AG04449 (cell line): ENCODE data around the gene ILF2.

Source experiments
- CTCF ChIA-PET: fragments of 350-600 bp; formaldehyde crosslinking; extraction: SDS; loops from one replicate; lab custom pipeline; 2021; ENCODE audit warnings: antibody characterized with exemption; lab: Yijun Ruan, JAX
- POLR2A ChIA-PET: fragments of 400-600, 350-600 bp; formaldehyde crosslinking; extraction: SDS; loops from one replicate; lab custom pipeline; 2020; ENCODE audit warnings: antibody characterized with exemption, inconsistent platforms; lab: Yijun Ruan, JAX
- DNase-seq: peaks from one replicate; pipeline ENCODE4 v3.0.0-alpha.2; 2010; ENCODE audit warnings: low read depth, low spot score
- H3K4me3 ChIP-seq: 2 replicates; pipeline ENCODE4 v1.5.1; 2011; ENCODE audit warnings: low read depth, mild to moderate bottlenecking, control low read depth, low read length
- CTCF ChIP-seq: IDR thresholded peaks from one replicate; pipeline ENCODE4 v1.5.1; 2011; ENCODE audit warnings: mild to moderate bottlenecking, moderate library complexity, low read length, control low read depth, inconsistent platforms; ENCODE audit not compliant: insufficient read depth; ENCODE audit errors: missing control alignments

The ILF2 gene

DNA sequence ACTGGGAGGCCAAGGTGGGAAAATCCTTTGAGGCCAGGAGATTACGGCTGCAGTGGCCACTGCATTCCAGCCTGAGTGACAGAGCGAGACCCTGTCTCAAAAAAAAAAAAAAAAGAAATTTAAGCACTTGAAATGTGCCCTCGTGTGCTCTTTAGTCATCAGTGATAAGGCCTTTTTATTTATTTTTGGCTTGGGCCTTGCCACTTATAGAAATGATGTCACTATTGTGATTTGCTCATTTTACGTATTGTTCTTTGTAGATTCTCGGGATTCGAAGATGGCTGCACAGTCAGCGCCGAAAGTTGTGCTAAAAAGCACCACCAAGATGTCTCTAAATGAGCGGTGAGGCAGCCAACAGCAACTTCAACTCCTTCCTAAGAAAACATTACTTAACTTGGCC lies 34.5 kb downstream of the ILF2 start:
- H3K4me3 ChIP-seq, result no peak overlapping the region
- CTCF ChIA-PET, result interaction anchor here (0.9 to 14.0 kb wide), 2 partner anchors 9 to 20 kb away, joined by 4 to 178 read pairs; partner anchors contain the start of genes S100A13, S100A14 and S100A16
- POLR2A ChIA-PET, result interaction anchor here (1.1 kb wide), 1 partner anchor 9 kb away, joined by 4 read pairs; no protein-coding TSS in a partner anchor
- no peak for TF ChIP-seq CTCF
- DNase-seq, result no peak

GRCh38 chr1:153635872-153636271 lies 34.9 kb downstream of the ILF2 start:
- POLR2A ChIA-PET, result interaction anchor here (1.1 kb wide), 1 partner anchor 8 kb away, joined by 4 read pairs; no protein-coding TSS in a partner anchor
- no peak overlapping the region for H3K4me3 ChIP-seq
- no peak for DNase-seq
- no peak for TF ChIP-seq CTCF
- CTCF ChIA-PET, result interaction anchor here (2.0 to 14.0 kb wide), 4 partner anchors 9 to 102 kb away, joined by 8 to 178 read pairs (median 23); partner anchors contain the start of genes S100A14 and S100A16

- peak; percentile 90 for DNase-seq
- ChIA-PET POLR2A (interaction anchor here (0.6 to 2.1 kb wide), 20 partner anchors 10 to 127 kb away, joined by 3 to 21 read pairs (median 4); partner anchors contain the start of genes S100A16, S100A5 and S100A6), CTCF (interaction anchor here (0.8 to 14.0 kb wide), 14 partner anchors 10 to 353 kb away, joined by 3 to 178 read pairs (median 4); partner anchors contain the start of genes RAB13, S100A14, S100A16 and S100A4)
- TF ChIP-seq CTCF, result no peak
- peak within 1 kb of the TSS; percentile 97 for H3K4me3 ChIP-seq
Observed at GRCh38 chr1:153633754-153634665, 36.8 kb downstream of the ILF2 start, which contains the start of gene CHTOP. Gene CHTOP (plus strand): TSS chr1:153634066. CDS start chr1:153636589, 2,523 bp downstream.

DNA sequence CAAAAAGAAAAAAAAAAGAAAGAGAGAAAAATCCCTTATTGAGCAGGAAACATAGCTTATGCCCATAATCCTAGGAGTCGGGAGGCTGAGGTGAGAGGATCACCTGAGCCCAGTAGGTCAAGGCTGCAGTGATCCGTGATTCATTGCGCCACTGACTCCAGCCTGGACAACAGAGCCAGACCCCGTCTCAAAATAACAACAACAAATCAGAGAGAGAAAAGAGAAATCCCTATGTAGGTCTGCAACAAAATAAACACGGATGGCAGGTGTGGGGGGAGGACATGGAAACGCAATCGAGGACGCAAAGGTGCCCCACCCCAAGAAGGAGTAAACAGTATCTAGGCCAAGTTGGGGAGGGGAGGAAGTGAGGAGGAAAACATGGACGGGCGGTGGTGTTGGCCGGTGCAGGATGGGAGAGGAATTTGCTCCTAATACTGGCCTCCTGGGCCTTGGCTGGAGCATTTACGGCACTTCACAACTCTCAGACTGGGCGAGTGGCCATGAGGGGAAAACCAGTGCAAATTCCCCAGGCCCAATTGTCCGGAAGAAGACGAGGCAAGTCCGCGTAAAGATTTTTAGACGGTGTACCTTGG lies 37.5 kb downstream of the ILF2 start:
- POLR2A ChIA-PET, result interaction anchor here (0.6 to 2.1 kb wide), 19 partner anchors 11 to 126 kb away, joined by 3 to 21 read pairs (median 4); partner anchors contain the start of genes S100A16, S100A5 and S100A6

More for the DNA sequence above, 37.5 kb downstream of the ILF2 start:
- H3K4me3 ChIP-seq, result peak overlapping the region; percentile 34
- CTCF ChIA-PET, result interaction anchor here (0.9 to 14.0 kb wide), 8 partner anchors 10 to 124 kb away, joined by 3 to 178 read pairs (median 20); partner anchors contain the start of genes S100A14 and S100A16
- no peak for DNase-seq
- TF ChIP-seq CTCF, result no peak
